ENCODE measurements around the gene MAP3K1.
"Not testable (repeated sequence)": the region's sequence is repeated elsewhere in the genome, so short reads cannot be mapped to it uniquely, and the experiment has no call there.

The MAP3K1 gene

DNA sequence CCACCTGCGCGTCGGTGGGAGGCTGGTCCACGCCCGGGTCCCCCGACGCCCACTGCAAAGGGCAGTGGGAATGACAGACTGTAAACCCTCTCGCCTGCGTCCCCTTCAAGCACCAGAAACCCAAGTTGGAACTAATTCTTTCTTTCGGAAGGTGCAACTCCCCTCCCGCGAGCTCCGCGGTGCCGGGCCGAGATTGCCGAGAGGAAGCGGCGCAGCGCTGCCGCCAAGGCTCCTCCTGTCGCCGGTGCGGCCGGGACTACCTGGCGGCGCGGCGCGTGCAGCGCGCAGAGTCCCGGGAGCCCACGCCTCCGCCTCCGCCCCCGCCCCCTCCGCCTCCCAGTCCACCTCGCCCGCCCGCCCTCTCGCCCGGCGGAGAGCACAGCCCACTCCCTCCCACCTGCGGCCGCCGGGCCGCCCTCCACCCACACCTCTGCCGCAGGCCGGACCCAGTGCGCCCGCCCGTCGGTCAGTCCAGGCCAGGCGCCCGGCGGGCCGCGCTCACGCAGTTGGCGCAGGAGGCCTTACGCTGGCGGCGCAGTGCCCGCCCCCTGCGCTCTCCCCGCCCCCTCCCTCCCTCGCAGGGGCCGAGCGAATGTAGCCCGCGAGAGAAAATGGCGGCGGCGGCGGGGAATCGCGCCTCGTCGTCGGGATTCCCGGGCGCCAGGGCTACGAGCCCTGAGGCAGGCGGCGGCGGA is at the start of gene MAP3K1:
MAP3K1 (plus strand) TSS at position 587 of the 695 bp plus-strand sequence; CDS start at position 612, 25 bp downstream.
- DNase-seq: peak; percentile 72 to 92 (median 87)

DNA sequence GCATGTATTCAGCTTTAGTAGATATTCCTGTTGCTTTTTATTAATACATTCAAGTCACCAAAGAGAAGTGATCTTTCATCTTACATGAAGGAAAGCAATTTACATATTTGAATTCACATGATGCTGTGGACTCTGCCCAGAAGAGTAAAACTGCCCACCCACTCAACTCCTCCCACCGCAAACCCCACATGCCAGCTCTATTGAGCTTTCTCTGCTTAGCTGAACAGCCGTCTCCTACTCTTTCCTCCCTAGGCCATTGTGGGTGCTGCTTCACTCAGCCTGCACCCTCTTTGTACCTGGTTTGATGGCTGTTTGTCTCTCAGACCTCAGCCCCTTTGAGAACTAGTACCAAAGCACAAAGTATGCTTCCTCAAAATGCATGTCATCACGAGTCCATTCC is 48.4 kb upstream of the MAP3K1 start:
- no peak for DNase-seq

DNA sequence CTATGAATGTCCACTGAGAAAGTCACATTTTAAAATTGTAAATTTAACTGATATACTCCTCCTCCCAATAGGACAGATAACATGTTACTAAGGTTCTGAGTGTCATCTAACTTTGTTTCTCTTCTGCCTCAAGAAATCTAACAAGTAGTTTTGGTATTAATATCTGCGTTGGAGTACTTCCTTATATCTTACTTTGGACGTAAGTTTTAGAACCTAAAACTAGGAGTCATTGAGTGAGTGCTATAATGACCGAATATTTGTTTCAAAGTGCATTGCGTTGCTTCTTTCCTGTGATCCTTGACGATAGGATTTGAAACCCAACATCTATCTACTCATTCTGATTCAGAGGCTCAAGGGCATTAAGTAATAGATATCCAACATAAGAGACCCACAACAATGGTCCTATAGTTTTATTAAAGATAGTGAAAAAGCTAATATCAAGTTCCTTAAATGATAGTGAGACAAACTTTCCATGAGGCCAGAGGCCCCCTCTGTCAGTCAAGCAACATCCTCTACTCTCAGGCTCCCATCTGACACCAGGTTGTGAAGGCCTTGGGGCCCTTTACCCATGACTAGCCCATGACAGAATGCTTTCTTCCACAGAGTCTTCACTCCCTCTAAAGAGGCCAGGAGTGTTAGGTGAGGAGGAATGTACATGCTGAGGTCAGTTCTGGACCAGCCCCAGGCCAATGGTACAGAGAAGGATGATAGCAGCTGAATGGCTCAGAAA is 45.3 kb upstream of the MAP3K1 start:
- peak in 1 of 3 donors; percentile 13 for DNase-seq

DNA sequence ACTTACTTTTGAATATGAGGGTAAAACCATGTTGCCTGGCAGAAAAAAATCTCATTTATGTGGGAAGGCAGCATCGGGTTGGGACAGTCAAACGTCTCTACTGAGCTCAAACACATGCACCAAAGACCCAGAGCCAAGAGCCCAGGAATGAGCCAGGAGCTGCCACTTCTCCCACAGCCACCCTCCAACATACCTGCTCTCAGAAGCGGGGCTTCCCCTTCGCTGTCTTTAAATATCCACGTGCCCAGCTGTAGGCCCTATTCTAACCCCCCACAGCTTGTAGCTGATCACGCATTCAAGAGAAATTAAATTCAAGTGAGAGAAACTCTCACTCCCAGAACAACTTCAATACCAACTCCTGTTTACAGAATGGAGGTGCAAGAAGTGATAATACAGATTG is 42.6 kb upstream of the MAP3K1 start:
- no peak for DNase-seq

DNA sequence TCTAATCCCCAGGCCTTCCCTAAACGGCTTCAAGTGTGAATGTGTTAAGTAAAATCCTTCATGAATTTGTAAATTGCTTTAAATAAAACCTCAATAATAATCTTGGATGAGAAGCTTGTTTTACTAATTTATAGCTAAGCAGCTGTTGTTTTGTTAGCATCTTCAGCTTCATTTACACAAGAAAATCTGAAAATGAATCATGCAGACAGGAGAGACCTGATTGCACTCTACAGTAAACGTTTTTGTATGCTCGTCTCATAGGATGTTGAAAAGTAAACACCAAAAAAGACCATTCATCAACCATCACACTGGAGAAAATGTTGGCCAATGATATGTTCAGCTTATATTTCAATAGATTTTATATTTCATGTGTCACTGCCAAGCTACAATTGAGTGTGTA is 40.4 kb upstream of the MAP3K1 start:
- DNase-seq: no peak

DNA sequence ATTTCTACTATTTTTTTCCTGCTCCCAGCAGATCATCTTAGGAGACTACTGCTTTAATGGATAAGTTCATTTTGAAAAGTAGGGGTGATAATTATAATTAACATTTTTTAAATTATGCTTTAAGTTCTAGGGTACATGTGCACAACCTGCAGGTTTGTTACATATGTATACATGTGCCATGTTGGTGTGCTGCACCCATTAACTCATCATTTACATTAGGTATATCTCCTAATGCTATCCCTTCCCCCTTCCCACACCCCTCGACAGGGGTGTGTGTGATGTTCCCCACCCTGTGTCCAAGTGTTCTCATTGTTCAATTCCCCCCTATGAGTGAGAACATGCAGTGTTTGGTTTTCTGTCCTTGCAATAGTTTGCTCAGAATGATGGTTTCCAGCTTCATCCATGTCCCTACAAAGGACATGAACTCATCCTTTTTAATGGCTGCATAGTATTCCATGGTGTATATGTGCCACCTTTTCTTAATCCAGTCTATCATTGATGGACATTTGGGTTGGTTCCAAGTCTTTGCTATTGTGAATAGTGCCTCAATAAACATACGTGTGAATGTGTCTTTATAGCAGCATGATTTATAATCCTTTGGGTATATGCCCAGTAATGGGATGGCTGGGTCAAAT is 39.0 kb upstream of the MAP3K1 start:
- not testable (repeated sequence) for DNase-seq

DNA sequence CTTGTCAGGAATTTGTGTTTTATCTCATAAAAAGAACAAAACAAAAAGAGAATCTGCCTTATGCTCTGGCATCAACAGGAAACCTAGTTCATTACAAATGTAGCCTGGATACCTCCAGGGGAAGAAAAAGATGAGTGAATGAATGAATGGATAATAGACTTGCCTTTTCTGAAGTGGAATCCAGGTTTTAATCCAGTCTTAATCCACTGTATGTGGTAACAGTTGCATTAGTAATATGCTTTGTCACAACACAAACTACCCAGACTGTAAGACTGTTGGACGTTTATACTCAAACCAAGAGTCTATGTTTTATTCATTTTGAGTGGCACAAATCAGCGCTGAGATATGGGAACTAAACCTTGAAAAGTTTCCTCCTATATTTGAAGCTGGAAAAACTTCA is 32.1 kb upstream of the MAP3K1 start:
- DNase-seq: no peak

DNA sequence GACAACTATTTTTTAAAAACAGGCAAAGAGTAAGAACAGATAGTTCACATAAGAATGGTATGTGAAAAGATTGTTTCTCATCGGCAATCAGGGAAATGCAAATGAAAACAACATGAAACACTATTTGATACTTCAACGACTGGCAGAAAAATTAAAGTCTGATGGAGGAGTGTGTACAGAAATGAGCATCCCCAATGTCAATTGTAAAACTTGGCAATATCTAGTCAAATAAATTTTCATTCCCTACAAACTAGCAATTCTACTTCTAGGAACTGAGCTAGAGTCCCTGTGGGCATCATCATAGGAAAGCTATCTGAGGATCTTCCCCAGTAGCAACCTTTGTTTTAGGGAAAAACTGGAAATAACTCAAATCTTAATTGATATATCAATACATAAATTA is 29.0 kb upstream of the MAP3K1 start:
- no peak for DNase-seq

DNA sequence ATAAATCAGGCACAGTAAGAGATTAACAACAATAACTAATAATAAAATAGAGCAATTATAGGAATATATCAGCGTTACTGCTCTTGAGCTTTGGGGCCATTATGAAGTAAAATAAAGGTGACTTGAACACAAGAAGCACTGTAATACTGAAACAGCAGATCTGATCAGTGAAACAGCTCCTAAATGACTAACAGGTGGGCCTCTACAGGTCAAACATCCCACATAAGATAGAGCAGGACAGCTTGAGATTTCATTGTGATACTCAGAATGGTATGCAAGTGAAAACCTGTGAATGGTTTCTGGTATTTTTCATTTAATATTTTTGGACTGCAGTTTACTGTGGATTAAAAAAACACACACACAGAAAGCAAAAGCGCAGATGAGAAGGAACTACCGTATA is 24.0 kb upstream of the MAP3K1 start:
- no peak for DNase-seq

DNA sequence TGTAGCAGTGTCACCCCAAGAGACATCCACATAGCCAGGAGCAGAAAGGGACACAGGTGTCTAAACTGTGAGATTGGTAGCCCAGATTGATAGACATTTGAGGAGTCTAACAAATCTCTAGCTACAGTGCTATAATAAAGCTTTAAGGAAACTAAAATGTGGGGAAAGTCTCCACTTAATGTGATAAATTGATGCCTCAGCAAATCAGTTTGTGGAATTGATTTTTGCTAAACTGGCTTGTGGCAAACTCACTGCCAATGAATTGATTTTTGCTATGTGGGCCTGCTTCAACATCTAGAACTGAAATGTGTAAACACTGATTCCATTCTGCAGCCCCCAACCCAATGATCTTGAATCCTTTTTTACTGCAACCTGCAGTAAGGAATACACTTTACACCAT is 16.8 kb upstream of the MAP3K1 start:
- no peak for DNase-seq

DNA sequence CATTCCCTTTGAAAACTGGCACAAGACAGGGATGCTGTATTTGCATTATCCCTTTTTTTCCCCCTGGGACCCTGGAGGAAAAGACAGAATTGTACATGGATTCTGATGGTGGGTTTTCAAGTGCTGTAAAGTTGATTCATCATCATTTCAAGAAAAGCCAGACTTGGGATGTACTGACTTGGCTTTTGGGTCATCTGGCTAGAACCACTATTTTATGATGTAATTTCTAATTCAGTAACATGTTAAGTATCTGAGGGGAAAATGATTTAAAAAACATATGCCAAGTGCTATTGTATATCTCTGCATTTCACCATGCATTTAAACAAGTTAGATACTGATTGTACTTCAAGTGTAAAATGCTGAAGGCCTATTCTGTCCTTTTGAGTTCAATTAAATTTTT is 15.2 kb upstream of the MAP3K1 start:
- DNase-seq: no peak

DNA sequence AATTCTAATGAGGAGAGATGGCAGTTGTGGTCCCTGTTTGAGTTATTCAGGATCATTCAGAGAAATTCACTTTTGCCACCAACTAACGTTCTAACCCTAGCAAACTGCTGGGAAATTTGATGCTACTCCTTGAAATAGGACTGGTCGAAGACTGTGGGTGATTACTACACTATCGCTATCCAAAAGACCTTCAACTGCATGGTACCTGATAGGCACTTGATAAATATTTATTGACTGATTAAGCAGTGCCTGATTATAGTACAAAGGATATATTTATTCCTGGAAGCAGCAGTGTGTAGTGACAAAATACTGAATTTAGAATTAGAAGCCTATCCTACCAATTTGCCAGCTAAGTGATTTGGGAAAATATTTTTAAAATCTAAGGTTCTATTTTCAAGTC is 14.1 kb upstream of the MAP3K1 start:
- no peak for DNase-seq

DNA sequence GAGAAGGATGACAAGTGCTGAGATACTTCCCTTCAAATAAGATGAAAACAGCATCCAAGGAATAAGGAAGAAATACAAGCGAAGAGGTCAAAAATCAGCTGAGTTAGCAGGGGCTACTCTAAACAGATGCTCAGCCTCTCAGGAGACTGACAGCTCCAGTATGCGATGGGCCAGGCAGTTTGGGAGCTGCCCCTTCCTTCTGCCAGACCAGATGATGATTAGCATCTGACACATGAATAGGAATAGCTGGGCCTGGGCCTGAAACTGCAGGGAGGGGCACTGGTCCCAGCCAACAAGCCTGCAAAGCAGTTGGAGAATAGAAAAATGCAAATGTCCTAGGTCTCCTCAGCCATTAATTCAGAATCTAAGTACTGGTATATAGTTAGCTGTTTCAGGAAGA is 13.1 kb upstream of the MAP3K1 start:
- DNase-seq: no peak

DNA sequence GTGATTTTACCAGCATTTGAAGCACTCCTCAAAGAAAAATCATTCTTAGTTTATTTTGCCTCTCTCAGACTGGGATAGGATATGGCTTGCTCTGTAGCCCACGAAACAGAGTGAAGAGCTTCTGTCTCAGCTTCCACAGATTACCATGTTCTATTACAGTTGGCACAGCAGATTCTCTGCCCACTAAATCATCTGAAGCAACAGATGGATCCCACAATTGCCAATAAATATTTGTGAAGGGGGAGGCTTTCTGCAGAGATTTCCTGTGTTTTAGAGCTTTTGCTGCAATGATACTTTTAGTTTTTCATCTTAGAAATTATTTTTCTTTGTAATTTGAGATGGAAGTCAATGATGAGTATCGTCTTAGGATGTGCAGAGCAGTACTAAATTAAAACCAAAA is 12.3 kb upstream of the MAP3K1 start:
- DNase-seq: no peak

DNA sequence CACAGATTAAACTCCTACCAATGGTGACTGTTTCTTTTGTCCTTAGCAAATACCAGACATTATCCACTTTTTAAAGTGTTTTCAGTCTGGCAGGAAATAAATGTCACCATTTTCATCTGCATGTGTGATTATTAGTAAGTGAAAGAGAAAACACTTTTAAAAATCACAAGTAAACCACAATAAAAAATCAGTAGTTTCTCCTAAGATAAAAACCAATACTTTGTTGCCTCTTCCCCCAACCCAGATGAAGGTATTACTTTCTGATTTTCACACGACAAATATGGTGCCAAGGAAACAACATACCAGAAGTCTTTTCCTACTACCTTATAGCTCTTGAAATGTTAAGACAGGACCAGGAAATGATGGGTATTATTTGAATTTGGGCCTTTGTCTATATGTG is 11.5 kb upstream of the MAP3K1 start:
- DNase-seq: no peak

DNA sequence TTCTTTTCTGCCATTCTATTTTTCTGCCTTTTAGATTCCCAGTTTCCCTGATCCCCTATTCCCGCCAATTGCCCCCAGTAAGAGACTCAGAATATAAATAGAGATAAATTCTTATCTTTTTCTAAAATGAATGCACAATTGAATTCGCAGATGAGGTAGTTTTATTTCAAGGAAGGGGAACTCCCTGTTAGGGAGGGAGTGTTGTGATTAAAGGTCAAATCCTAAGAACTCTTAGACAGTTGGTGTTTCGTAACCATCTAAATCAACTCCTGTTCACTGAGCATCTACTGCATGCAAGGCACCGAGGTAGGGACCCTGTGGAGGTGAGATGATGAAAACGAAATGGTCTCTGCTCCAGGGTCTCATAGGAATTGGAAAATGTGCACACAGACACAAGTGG is 7.7 kb upstream of the MAP3K1 start:
- DNase-seq: peak in 2 of 3 donors; percentile 42 to 46

DNA sequence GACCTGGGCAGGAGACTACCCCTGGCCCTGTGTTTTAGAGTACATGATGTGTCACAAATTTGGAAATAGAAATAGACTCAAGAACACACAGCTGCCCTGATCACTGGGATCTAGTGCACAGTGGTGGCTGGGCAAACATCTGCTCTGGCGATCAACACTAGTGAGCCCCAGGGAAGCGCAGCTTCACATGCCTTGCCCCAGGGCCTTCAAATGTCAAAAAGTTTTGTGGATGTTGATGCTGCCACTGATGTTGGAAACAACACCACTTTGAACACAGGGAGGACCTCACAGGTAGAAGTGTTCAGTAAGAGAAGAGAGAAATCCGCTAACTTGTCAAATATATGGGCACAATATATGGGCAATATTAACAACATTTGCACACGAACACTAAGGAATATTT is 7.1 kb upstream of the MAP3K1 start:
- no peak for DNase-seq

DNA sequence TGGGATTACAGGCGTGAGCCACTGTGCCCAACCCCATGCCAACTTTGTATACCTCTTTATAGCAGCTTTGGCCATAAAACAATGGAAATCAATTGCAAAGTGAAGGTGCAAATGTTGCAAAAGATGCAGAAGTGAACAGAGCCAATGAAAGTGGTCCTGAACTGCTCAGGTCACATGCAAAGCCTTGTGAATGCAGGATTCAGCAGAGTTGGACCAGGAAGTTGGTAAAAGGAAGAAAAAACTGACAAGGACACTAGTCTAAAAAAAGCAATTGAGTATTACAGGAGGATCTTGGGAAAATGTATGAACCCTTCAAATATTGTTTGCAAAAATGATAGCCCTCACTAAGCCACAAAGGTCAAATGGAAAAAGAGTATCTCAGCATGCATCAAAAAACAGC is 4.5 kb upstream of the MAP3K1 start:
- no peak for DNase-seq

DNA sequence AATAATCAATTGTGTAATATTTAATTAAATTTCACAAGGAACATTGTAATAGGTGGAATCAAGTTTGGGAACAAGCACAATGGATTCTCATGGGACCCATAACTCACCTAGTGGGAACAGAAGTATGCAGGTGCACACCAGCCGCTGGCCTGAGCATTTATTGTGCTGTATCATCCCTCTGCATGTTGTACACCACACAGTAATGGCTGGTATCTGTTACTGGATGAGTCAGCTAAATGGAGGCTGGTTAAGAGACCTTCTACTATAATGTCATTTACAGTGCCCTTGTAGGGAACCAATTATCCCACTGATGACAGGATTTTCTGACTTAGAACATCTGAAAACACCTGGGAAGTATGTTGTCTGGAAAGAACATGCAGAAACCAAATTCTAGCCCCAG is 3.2 kb upstream of the MAP3K1 start:
- no peak for DNase-seq

DNA sequence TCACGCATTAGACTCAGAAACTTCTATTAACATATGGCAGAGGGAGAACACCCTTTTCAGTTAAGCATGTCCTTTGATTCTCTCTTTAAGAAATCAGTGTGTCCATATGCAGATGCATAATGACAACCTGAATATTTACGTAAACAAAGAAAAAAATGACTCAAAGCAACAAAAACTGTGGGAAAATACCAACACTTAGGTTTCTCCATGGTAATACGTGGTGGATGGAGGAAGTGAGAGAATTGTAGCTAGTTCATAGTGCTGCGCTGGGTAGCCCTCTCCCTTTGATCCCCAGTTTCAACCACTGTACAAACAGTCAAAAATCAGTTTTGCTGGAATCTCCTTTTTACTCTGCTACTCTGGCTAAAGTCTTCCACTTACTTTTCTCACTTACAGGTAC is 2.0 kb upstream of the MAP3K1 start:
- peak; percentile 43 to 82 (median 71) for DNase-seq

DNA sequence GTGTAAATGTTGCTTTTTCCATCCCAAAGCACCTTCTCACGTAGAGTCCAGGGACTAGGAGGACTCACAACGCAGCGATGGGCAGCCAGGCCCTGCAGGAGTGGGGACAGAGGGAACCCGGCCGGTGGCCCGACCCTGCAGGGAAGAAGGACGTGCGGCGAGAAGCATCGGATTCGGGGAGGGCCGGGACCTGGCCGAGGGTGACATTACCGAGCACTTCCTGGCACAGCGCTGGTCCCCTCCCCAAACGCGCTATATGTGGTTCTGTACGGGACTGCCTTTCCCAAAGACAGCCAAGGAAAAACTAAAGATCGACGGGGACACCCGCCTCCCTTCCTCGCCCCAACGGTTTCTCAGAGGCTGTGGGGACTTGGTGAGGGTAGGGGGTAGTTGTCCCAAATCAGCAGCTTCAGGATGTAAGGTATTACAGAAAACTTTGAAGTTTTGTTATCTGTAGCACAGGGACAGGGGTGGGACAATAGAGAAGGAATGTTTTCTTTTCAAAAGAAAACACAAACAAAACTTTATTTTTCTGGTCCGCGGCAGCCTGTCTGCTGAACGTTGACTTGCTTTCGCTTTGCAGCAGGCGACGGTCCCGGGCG is 887 bp upstream of the MAP3K1 start:
- peak; percentile 33 to 50 (median 45) for DNase-seq

DNA sequence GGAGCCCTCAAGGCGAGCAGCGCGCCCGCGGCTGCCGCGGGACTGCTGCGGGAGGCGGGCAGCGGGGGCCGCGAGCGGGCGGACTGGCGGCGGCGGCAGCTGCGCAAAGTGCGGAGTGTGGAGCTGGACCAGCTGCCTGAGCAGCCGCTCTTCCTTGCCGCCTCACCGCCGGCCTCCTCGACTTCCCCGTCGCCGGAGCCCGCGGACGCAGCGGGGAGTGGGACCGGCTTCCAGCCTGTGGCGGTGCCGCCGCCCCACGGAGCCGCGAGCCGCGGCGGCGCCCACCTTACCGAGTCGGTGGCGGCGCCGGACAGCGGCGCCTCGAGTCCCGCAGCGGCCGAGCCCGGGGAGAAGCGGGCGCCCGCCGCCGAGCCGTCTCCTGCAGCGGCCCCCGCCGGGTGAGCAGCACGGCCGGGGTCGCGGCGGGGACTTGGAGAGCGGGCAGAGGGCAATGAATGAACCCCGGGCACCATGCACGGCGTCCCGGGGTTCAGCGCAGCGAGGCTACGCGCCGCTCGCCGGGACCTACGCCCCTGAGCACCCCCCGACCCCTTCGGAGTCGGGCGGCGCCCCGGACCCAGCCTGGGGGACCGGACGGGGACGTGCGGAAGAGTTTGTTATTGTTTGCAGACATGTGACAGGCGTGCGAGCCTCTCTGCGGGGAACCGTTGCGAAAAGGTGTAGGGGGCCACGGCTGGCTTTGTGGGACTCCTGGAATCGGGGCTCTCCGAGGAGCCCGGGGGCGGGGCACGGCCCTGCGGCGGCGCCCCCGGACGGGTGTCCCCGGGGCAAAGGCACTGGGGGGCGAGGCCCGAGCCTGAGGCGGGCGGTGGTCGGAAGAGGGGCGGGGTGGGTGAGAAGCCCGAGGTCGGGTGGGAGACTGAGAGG is 553 bp downstream of the MAP3K1 start:
- DNase-seq: peak; percentile 63 to 83 (median 76)

Measured in suppressor macrophage treated with lipopolysaccharide for 1 hour (primary cell).